ENCODE data around the gene MOCS3.
A peak's percentile ranks its signal among the peaks of the same experiment; 100 is the strongest.
"Not testable (repeated sequence)": the region's sequence is repeated elsewhere in the genome, so short reads cannot be mapped to it uniquely, and the experiment has no call there.

Gene MOCS3

DNA sequence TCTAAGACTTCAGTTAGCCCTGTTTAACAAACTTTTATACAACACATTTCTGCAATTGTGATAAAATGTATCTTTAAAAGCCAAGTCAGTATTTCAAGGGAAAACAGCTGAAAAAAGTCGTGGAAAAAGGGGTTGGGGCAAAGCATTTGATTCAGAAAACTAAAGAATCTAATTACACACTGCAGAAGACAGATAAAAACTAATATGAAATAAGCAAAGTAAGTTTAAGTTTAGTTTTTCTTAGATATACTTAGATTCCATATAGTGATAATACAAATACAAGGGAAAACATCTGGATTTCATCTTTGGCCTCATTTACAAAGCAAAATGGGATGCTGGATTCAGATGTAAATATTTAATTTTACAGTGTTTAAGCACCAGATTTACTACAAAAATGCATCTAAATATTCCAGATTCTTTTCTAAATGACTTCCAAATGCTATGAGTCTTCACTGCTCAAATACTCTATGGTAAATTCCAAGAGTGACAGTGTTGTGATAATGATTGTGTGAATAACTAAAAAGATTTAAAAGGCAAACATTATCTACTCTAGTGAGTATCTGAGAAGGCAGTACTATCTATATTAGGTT lies 25.8 kb upstream of the MOCS3 start:
- DNase-seq: no peak

DNA sequence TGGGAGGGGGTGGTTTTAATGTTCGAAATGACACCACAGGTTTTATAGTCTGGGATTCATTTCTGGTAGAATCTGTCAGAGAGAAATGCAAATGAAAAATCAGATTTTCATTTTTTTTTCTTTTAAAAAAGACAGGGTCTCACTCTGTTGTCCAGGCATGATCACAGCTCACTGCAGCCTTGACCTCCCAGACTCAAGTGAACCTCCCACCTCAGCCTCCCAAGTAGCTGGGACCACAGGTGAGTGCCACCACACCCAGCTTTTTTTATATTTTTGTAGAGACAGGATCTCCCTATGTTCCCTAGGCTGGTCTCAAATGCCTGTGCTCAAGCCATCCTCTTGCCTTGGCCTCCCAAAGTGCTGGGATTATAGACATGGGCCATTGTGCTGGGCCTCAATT lies 25.0 kb upstream of the MOCS3 start:
- DNase-seq: no peak

DNA sequence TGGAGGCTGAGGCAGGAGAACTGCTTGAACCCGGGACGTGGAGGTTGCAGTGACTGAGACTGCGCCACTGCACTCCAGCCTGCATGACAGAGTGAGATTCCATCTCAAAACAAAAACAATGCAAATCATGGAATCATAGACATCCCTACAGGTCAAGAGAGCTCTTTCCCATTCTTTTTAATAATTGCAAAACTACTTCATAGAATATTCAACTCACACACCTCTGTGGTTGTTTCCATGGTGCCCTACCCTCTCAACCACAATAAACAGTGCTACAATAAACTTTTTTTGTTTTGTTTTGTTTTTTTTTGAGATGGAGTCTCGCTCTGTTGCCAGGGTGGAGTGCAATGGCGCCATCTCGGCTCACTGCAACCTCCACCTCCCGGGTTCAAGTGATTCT lies 15.5 kb upstream of the MOCS3 start:
- no peak for DNase-seq

DNA sequence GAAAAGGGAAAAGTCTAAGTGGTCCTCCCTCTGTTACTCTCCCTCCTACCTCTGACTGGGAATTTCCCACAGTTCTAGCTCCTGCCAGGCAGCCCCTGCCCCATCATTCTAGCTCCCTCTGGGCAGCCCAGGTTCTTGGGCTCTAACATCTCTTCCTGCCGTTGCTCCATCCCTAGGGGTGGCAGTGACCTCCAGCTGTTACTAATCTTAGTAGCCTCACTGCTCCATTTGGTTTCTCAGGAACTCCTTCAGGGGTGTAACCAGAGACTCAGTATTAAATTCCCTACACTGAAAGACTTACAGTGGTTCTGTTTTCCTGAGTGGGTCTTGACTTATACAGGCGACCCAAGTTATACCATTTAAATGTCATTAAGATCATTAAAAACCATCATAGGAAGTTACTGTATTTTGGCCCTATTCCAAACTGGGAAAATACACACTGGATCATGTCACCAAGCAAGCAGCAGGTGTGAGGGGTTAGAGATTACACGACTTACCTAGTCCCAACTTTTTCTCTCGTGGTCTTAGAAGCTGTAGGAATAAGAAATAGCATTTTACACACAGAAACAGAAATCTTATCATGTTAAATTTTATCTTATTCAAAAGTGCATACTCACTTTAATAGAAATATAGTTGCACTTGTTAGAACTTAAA lies 10.4 kb upstream of the MOCS3 start:
- DNase-seq: no peak

DNA sequence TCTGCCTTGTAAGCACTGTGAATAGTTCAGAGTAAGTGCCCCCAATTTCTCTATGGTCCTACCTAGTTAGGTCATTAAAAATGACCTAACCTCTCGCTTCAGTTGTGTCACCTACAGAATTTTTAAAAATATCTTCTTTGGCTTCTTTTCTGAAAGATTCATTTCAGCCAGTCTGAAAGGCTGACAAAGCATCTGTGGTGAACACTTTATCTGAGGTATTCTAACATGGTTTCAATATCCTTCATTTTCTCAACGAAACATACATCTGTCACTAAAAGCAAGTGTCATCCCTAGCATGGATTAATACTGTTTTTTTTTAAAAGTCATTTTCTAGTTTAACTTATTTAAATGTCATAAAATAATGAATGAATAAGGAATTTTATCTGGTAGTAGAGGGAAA lies 5.4 kb upstream of the MOCS3 start:
- no peak for DNase-seq

DNA sequence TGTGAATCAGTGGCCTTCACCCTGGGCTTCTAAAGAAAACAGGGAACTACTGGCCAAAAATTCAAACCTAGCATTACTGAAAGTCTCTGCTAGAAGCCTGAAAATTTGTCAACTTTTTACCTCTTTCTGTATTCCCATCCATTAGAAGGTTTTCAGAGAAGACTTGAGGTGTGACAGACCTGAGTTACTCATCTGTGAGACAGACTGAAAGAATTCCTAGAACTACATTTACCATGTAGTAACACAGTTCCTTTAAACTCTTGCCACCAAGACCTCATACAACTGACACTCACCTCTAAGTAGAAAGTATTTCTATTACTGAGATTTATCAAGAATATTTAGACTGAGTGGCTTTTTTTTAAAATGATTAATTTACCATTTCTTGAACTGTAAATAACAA lies 4.8 kb upstream of the MOCS3 start:
- no peak for DNase-seq

DNA sequence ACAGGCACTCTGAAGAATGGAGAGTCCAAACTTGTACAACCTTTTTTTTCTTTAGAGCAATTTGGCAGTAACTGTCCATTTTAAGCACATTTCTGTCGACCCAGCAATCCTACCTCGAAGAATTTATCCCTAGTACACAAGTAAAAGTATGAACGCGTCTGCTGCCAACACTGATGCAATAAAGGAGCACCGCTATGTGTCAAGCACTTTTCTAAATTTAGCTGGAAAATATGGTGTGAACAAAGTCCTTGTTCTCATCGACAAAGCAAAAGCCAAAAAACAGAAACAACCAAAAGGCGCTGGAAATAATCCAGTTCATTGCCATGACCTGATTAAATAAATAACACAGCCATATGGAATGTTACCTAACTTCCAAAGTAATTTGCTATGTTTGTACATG lies 1.3 kb upstream of the MOCS3 start:
- DNase-seq: no peak

DNA sequence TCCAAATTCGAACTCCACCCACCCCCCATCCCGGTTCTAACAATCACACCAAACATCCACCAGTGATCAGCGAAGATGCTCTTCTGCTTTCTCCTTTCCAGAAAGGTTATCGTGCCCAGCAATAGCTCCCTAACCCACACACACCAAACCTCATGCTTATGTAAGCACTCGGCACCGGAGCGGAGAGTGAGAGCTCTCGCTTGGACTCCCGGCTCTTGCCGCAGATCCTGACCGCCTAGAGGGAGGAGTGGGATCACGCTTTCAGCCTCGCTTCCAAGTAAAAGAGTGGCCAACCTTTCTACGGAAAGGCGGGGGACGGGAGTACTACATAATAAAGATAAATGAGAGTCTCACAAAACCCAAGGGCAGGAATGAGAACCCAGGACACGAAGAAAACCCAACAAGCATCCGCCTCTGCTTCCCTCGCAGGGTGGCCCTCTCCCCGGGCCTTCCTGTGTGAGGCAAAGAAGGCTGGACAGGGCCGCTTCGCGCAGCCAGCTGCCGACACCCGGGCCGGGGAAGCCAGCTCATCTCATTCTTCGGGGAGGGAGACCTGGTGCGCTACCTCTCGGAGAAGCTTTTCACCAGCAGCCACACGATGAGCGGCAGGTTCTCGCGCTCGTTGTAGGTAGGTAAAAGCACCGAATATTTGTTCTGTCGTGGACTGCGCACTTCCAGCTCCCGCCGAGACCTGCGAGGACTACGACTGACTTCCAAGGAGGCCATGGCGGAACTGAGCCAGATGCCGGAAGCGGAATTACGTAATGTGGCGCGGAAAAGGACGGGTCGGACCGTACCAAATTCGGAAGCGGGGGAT lies 612 bp upstream of the MOCS3 start, which contains the start of gene DPM1:
Gene DPM1 (minus strand): TSS at position 735 of the 817 bp plus-strand sequence. CDS start 9 bp downstream, at position 726.
- peak; percentile 29 to 97 (median 88) for DNase-seq

DNA sequence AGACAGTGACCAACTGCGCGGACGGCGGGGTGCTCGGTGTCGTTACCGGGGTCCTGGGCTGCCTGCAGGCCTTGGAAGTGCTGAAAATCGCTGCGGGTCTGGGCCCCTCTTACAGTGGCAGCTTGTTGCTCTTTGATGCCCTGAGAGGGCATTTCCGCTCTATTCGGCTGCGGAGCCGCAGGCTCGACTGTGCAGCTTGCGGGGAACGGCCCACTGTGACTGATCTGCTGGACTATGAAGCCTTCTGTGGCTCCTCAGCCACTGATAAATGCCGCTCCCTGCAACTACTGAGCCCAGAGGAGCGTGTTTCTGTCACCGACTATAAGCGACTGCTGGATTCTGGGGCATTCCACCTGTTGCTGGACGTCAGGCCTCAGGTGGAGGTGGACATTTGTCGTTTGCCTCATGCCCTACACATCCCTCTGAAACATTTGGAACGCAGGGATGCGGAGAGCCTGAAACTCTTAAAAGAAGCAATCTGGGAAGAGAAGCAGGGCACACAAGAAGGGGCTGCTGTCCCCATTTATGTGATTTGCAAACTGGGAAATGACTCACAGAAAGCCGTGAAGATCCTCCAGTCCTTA lies 1.0 kb downstream of the MOCS3 start:
- no peak for DNase-seq

DNA sequence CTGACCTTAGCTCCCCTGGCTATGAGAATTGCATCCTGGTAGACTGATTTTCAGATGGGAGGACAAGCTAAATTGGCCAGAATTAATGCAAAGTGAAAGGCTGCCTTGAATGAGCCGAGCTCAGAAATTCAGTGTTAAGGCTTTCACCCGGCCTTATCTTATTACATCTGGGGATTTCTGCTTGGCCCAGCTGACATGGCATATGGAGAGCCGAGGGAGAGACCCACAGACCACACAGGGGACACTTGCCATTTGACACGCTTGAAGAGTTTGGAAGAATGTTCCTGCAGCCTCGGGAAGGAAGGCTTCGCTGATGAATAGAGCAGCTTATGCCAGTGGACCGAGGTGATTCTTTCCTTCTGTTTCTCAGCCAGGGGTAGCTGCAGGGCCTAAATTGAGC lies 9.0 kb downstream of the MOCS3 start:
- DNase-seq: no peak

DNA sequence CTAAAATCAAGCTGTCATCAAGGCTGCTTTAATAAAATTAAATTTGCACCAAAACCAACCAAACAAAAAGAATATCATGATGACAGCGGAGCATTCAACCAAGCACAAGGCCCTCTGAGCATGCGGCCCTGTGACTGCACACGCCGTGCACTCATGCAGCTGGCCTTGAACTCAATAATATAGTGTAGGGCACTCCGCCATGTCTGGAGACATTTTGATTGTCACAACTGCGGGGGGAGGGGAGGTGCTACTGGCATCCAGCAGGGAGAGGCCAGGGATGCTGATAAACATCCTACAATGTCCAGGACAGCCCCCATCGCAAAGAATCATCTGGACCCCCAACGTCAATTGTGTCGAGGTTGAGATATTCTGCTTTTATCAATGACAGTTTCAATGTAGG lies 9.7 kb downstream of the MOCS3 start:
- no peak for DNase-seq

DNA sequence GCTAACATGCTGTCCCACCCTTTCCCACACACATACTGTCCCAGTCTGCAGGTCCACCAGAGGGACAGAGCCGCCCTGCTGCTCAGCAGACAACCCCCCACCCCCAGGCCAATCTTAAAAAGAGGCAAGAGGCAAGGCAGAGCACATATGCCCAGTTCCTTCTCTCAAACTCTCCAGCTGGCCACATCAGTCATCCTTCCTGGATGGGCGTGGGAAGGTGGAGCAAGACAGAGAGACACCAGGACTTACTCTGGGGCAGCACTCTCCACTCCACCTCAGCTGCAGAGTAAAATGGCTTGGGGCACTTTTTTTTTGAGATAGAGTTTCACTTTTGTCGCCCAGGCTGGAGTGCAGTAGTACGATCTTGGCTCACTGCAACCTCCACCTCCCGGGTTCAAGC lies 10.8 kb downstream of the MOCS3 start:
- DNase-seq: no peak

DNA sequence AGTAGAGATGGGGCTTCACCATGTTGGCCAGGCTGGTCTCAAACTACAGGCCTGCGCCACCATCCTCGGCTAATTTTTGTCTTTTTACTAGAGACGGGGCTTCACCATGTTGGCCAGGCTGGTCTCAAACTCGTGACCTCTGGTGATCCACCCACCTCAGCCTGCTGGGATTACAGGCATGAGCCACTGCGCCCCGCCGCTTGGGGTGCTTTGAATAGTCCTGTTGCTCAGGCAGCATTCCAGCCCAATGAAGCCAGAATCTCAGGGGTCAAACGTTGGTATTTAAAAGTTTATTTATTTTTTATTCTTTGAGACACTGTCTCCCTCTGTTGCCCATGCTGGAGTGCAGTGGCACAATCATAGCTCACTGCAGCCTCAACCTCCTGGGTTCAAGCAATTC lies 11.3 kb downstream of the MOCS3 start:
- no peak for DNase-seq

DNA sequence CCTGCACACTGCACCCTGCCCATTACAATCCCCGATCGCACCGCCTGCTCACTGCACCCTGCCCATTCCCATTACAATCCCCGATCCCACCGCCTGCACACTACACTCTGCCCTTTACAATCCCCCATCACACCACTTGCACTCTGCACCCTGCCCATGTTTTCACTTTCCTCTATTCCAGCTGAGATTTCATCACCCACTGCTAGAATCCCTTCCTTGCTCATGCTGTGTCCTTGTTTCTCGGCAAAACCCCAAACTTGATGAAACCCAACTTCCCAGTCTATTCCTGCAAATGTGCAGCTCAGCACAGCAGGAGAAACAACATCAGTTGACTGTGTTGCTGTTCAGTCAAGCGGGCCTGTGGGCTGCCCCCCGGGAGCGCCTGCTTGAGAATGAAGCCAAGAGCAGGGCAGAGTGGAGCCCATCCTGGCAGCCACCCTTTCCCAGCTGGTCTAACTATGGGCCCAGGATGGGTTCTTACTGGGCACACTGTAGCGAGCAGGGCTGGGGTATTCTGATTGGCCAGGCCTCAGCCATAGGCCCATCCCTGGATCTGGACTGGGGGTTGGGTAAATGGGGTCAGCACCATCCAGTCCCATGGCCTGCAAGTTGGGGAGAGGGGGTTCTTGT lies 17.2 kb downstream of the MOCS3 start:
- no peak for DNase-seq

DNA sequence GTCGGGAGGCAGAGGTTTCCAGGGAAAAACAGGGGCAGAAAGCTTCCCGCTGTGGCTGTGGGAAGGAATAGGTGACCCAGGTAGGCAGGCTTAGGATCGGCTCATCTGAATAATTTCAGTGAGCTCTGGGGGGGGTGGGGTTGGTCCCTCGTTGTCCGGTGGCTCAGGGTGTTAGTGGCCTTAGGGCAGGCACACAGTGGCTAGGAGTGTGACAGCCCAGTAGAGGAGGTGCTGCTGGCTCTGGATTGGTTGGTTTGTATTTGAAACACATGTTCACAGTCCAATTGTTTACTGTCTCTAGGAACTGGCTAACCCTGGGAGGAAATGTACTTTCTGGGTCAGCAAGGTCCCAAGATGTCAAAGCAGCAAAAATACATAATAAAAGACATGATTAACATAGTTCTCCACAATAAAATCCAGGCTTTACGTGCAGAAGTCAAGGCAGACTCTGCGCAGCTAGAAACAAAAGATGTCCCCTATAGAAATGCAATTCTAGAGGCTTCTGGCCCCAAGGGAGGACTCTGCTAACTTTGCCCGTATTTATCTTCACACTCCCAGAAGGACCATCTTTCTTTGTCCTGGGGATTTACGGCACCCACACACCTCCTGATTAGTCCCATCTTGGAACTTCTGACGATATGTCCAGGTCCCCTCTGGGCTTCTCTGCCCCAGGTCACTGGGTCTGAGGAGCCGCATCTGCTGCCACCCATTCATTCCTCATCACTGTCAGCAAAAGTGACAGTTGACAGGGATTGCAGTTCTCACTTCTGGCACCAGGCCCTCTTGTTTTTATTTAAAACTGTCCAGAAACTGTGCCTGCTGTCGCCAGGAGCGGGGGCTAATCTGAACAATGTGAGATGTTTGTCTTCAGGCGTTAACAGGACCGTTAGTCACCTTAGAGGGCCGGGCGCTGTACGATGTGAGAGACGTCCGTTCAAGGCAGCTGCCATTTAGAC lies 18.7 kb downstream of the MOCS3 start:
- no peak for DNase-seq

DNA sequence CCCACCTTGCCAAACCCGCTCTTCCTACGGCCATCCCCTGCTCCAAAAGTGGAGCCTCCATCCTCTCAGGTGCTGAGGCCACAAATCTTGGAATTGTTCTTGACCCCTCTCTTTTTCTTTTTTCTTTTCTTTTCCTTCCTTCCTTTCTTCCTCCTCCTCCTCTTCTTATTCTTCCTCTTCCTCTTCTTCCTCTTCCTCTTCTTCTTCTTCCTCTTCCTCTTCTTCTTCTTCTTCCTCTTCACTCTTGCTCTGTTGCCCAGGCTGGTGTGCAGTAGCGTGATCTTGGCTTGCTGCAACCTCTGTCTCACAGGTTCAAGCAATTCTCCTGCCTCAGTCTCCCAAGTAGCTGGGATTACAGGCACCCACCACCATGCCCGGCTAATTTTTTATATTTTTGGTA lies 19.9 kb downstream of the MOCS3 start:
- DNase-seq: not testable (repeated sequence)

DNA sequence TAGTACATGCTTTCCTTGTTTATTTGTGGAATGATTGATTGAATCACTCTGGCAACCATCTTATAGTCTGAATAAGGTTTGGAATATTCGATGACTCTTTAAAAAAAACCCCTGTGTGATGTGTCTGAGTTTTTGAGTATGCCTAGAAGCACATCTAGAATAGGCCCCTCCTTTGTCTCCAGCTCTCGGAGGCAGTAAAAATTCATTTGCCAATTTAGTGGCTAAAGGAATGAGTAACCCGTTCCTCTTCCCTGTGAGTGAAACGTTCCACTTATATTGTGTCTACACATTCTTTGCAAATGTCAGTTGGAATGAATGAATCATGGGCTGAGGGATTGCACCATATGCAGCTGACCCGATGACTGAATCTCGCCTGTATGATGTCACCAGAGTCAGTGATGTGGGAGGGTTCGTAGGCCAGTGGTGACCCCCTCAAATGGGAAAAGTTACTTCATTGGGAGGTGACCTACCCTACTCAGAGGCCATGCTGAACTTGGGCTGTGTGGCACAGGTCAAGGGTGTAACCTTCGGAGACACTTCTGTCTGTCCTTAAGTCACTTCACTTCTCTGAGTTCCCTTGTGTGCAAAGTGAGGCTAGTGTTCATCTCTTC lies 21.6 kb downstream of the MOCS3 start:
- DNase-seq: no peak

DNA sequence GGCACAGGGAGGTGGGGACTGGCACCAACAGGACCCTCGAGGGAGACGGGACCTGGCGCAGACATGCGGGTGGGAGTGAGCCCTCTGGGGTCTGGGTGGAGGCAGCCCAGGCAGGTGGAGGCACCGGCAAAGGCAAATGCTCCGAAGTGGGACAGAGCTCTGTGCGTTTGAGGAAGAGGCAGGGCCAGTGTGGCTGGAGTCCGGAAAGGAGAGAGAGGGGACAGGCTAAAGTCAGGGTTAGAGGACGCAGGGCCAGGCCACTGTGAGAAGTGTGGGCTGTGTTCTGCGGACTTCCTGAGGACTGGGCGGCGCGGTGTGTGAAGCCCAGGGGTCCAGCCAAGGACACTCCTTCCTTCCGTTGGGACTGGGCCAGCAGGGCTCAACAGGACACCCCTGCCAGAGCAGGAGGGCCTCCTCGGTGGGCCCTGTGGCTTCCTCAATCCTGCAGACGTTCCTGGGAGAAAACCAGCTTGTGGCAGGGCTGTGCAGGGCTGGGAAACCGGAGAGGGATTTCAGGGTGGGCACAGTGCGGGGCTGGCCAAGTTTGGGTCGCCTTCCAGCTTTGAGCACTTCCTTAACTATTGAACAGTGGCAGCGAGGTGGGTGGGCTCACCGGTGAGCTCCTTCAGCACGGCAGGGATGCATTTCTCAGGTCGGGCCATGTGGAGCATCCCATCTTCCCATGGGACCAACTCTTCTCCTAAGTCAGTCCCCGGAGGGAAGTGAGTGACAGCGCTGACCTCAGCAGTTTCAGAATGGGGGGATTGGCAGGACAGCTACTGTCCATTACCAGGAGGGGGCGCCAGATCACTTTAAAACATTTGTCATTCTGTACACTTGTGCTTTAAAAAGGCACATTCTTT lies 22.5 kb downstream of the MOCS3 start:
- peak in 5 of 14 donors; percentile 3 to 21 (median 20) for DNase-seq

DNA sequence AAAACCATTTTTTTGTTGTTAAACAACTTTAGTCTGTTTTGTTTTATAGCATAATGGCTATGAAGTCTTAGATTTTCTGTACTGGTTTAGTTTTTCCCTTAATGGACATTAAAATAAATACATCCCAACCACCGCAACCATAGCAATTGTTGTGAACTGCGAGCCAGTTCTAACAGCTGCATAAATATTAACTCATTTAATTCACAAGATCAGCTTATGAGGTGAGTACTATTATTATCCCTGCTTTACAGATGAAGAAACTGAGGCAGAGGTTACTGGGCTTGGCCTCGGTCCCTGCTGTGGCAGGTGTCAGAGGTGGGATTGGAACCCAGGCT lies 23.1 kb downstream of the MOCS3 start:
- DNase-seq: no peak

DNA sequence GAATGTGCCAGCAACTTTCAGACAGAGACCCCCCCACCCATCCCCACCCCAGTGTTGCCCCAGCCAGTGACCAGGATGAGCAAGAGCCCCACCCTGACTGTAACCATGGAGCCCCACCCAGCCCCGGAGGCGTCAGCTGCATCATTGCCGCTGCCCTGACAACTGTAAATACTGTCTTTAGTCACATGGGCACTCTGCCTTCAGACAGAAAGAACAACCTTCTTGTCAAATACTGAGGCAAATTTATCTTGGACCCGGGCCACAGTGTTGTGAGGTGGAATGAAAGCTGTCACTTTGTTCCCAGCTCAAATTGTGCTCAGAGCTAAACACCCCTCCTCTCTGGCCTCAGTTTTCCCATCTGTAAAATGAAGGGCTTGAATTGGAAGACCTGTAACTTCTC lies 23.7 kb downstream of the MOCS3 start:
- DNase-seq: no peak
